NCI-H1105 treated with DMSO at 0.1 percent for 48 hours (cell line): Measurements from ENCODE around the gene LRG1.
"Not testable (repeated sequence)": the region's sequence is repeated elsewhere in the genome, so short reads cannot be mapped to it uniquely, and the experiment has no call there.

Experiments
- DNase-seq: peaks from one replicate; lab custom pipeline; 2025; lab: John Stamatoyannopoulos, UW

The LRG1 gene

GRCh38 chr19:4529924-4530522, 9.8 kb downstream of the LRG1 start:
- no peak for DNase-seq

- DNase-seq, result no peak
Observed at GRCh38 chr19:4528843-4529242, 11.0 kb downstream of the LRG1 start.

GRCh38 chr19:4527377-4527776, 12.5 kb downstream of the LRG1 start:
- not testable (repeated sequence) for DNase-seq

- no peak for DNase-seq
Observed at GRCh38 chr19:4525563-4526002, 14.3 kb downstream of the LRG1 start.

- DNase-seq, result peak; percentile 19
Observed at GRCh38 chr19:4524808-4525562, 14.9 kb downstream of the LRG1 start.

- peak; percentile 7 for DNase-seq
Observed at GRCh38 chr19:4523306-4524110, 16.3 kb downstream of the LRG1 start.

GRCh38 chr19:4522291-4523002, 17.4 kb downstream of the LRG1 start:
- DNase-seq, result no peak

GRCh38 chr19:4521888-4522242, 18.0 kb downstream of the LRG1 start:
- no peak for DNase-seq

- no peak for DNase-seq
Observed at GRCh38 chr19:4521170-4521887, 18.5 kb downstream of the LRG1 start.

- DNase-seq, result no peak
Observed at GRCh38 chr19:4519521-4520277, 20.1 kb downstream of the LRG1 start.

- DNase-seq, result no peak
Observed at GRCh38 chr19:4519172-4519496, 20.7 kb downstream of the LRG1 start.

GRCh38 chr19:4518345-4519171, 21.3 kb downstream of the LRG1 start, which contains the start of gene PLIN4:
TSS of gene PLIN4 (minus strand) at chr19:4518486. CDS start at chr19:4518272, 214 bp downstream.
- DNase-seq, result no peak

GRCh38 chr19:4517451-4518057, 22.3 kb downstream of the LRG1 start:
- DNase-seq, result no peak

GRCh38 chr19:4516939-4517300, 22.9 kb downstream of the LRG1 start:
- no peak for DNase-seq

- no peak for DNase-seq
Observed at GRCh38 chr19:4516199-4516938, 23.5 kb downstream of the LRG1 start.

GRCh38 chr19:4515732-4516131, 24.1 kb downstream of the LRG1 start:
- no peak for DNase-seq

- DNase-seq, result no peak
Observed at GRCh38 chr19:4513248-4513647, 26.6 kb downstream of the LRG1 start.

GRCh38 chr19:4512070-4512469, 27.8 kb downstream of the LRG1 start:
- no peak for DNase-seq
